GM15510 (cell line): ENCODE data around the gene CCDC91.

Experiments
- POLR2A ChIP-seq: IDR thresholded peaks from 3 replicates; pipeline ENCODE4 v1.6.1; 2011; ENCODE audit warnings: borderline replicate concordance; ENCODE audit not compliant: insufficient read length; ENCODE audit errors: extremely low read depth

Gene CCDC91

GRCh38 chr12:28212182-28212581 is 21.9 kb downstream of the CCDC91 start:
- no peak for TF ChIP-seq POLR2A

GRCh38 chr12:28215021-28215420 is 24.8 kb downstream of the CCDC91 start:
- TF ChIP-seq POLR2A, result no peak

GRCh38 chr12:28216016-28216415 is 25.8 kb downstream of the CCDC91 start:
- no peak for TF ChIP-seq POLR2A

GRCh38 chr12:28217805-28218204 is 27.5 kb downstream of the CCDC91 start:
- no peak for TF ChIP-seq POLR2A

GRCh38 chr12:28218875-28219274 is 28.6 kb downstream of the CCDC91 start:
- no peak for TF ChIP-seq POLR2A

GRCh38 chr12:28219827-28220226 is 29.6 kb downstream of the CCDC91 start:
- TF ChIP-seq POLR2A, result no peak

GRCh38 chr12:28222081-28222700 is 31.9 kb downstream of the CCDC91 start:
- no peak for TF ChIP-seq POLR2A

GRCh38 chr12:28223025-28223554 is 32.8 kb downstream of the CCDC91 start:
- TF ChIP-seq POLR2A, result no peak

GRCh38 chr12:28223858-28224257 is 33.6 kb downstream of the CCDC91 start:
- TF ChIP-seq POLR2A, result no peak

- no peak for TF ChIP-seq POLR2A
Measured at GRCh38 chr12:28226705-28227104, 36.4 kb downstream of the CCDC91 start.

GRCh38 chr12:28227251-28227650 is 37.0 kb downstream of the CCDC91 start:
- no peak for TF ChIP-seq POLR2A

GRCh38 chr12:28231248-28231647 is 41.0 kb downstream of the CCDC91 start:
- no peak for TF ChIP-seq POLR2A

- no peak for TF ChIP-seq POLR2A
Measured at GRCh38 chr12:28232211-28232928, 42.1 kb downstream of the CCDC91 start.

- no peak for TF ChIP-seq POLR2A
Measured at GRCh38 chr12:28234444-28234843, 44.2 kb downstream of the CCDC91 start.

- no peak for TF ChIP-seq POLR2A
Measured at GRCh38 chr12:28235015-28235414, 44.8 kb downstream of the CCDC91 start.

GRCh38 chr12:28235985-28236384 is 45.7 kb downstream of the CCDC91 start:
- no peak for TF ChIP-seq POLR2A
